IPS-15b (cell line): ENCODE results near the gene SLC4A2.

ENCODE experiments used
- H3K27me3 ChIP-seq: one replicate; pipeline ENCODE4 v1.6.1; 2013; ENCODE audit warnings: low read length; ENCODE audit not compliant: control insufficient read depth, insufficient read depth
- H3K36me3 ChIP-seq: one replicate; pipeline ENCODE4 v1.6.1; 2013; ENCODE audit warnings: low read length; ENCODE audit not compliant: control insufficient read depth, insufficient read depth
- H3K4me1 ChIP-seq: one replicate; pipeline ENCODE4 v1.6.1; 2013; ENCODE audit warnings: mild to moderate bottlenecking, low read length; ENCODE audit not compliant: control insufficient read depth, insufficient read depth
- H3K4me3 ChIP-seq: one replicate; pipeline ENCODE4 v1.5.1; 2013; ENCODE audit warnings: low read depth, low read length
- H3K9ac ChIP-seq: one replicate; pipeline ENCODE4 v1.6.1; 2013; ENCODE audit warnings: low read depth, mild to moderate bottlenecking, low read length
- H3K9me3 ChIP-seq: one replicate; pipeline ENCODE4 v1.6.1; 2013; ENCODE audit warnings: mild to moderate bottlenecking, low read length; ENCODE audit not compliant: control insufficient read depth, insufficient read depth

The SLC4A2 gene

DNA sequence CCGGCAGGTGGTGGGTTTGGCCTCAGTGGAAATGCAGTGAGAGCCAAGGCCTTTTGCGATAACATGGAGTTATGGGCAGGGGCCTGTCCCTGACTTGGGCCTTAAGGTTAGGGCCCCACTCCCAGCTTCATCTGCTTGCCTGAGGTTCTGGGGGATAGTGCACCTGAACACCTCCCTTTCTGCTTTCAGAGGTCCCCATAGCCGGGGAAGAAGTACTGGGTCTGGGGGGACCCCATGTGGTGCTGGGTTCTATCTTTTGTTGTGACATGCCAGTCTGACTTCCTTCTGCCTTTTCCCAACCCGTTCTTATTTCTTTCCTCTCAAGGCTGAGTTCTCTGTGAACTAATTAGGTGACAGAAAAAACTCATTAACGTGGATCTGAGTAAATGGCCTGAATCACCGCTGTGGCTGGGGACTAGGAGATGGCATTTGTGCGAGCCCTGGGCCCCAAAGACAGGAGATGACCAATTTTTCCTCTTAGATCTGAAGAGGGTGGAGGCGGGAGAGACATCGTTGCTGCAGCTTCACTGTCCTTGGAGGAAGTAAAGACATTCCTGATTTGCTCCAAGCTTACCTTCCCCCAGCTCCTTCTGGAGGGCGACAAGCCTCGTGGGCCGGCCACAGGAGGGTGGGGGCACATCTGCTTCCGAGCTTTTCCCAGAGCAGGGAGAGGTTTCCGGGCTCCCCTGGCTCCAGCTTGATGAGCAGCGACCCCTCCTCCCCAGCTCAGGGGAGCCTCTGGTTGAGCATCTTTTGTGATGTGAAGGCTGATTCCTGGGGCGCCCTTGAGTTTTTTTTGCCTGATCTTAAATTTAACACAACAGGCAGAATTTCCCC is 28.8 kb downstream of the SLC4A2 start:
- H3K9ac ChIP-seq: no peak overlapping the region
- H3K27me3 ChIP-seq: peaks cover 47% of the 10 kb centered on the region
- H3K4me1 ChIP-seq: peaks cover 21% of the 10 kb centered on the region
- peak overlapping the region; percentile 70 for H3K4me3 ChIP-seq
- no peaks in the 10 kb centered on the region for H3K36me3 ChIP-seq
- no peaks in the 10 kb centered on the region for H3K9me3 ChIP-seq

GRCh38 chr7:151088856-151089699 is 29.7 kb downstream of the SLC4A2 start:
- peak overlapping the region; percentile 70 for H3K4me3 ChIP-seq
- no peaks in the 10 kb centered on the region for H3K9me3 ChIP-seq
- peaks cover 41% of the 10 kb centered on the region for H3K27me3 ChIP-seq
- peaks cover 21% of the 10 kb centered on the region for H3K4me1 ChIP-seq
- no peak overlapping the region for H3K9ac ChIP-seq
- no peaks in the 10 kb centered on the region for H3K36me3 ChIP-seq

GRCh38 chr7:151089893-151090730 is 30.7 kb downstream of the SLC4A2 start:
- H3K36me3 ChIP-seq: no peaks in the 10 kb centered on the region
- no peaks in the 10 kb centered on the region for H3K9me3 ChIP-seq
- H3K9ac ChIP-seq: no peak overlapping the region
- peaks cover 32% of the 10 kb centered on the region for H3K27me3 ChIP-seq
- H3K4me3 ChIP-seq: no peak overlapping the region
- peaks cover 21% of the 10 kb centered on the region for H3K4me1 ChIP-seq

DNA sequence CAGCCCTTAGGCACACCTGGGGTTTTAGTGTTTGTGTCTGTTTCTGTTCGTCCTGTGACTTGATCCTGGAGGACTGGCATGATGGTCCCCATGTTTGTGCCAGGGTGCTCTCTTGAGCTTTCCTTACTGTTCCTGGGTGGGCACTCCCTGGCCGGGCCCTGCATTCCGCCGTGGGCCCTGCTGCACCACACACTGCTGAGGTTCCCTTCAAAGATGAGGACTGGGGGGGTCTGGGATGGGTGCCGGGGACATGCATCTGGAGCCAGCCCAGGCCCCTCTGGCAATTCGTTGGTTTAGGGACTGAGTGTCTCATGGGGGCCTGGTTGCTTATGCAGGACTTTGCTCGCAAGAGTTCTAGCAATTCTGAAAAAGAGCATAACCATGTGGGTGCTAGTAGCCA is 31.6 kb downstream of the SLC4A2 start:
- Histone ChIP-seq H3K9me3 (no peaks in the 10 kb centered on the region), H3K27me3 (peaks cover 26% of the 10 kb centered on the region), H3K36me3 (no peaks in the 10 kb centered on the region), H3K4me3 (no peak overlapping the region), H3K9ac (no peak overlapping the region), H3K4me1 (peaks cover 17% of the 10 kb centered on the region)

- Histone ChIP-seq H3K27me3 (peaks cover 26% of the 10 kb centered on the region), H3K9me3 (no peaks in the 10 kb centered on the region), H3K4me1 (peaks cover 17% of the 10 kb centered on the region), H3K36me3 (no peaks in the 10 kb centered on the region), H3K4me3 (no peak overlapping the region), H3K9ac (no peak overlapping the region)
Observed at GRCh38 chr7:151091431-151091830, 32.0 kb downstream of the SLC4A2 start.

- no peaks in the 10 kb centered on the region for H3K36me3 ChIP-seq
Observed at GRCh38 chr7:151091988-151092387, 32.6 kb downstream of the SLC4A2 start.

DNA sequence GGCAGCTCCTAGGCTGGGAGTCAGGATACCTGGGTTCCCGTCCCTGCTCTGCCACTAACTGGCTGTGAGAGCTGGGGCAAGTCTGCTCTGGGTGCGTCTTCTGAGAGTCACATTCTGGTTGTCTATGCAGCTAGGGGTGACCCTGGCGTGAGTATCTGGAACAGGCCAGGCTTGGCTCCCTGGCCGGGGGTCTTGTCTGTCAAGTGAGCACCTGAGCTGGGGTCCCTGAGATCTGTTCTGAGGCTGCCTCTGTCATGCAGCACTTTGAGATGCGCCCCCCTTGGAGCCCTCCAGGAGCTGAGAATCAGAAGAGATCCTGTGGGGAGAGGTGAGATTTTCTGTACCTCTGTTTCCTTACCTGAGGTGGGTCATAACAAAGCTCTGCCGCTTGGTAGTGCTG is 34.4 kb downstream of the SLC4A2 start:
- Histone ChIP-seq H3K4me3 (no peak overlapping the region), H3K27me3 (peaks cover 9% of the 10 kb centered on the region), H3K9ac (no peak overlapping the region), H3K4me1 (peaks cover 10% of the 10 kb centered on the region), H3K9me3 (no peaks in the 10 kb centered on the region), H3K36me3 (no peaks in the 10 kb centered on the region)

More at GRCh38 chr7:151091988-151092387, 32.6 kb downstream of the SLC4A2 start:
- Histone ChIP-seq H3K4me1 (peaks cover 17% of the 10 kb centered on the region), H3K9me3 (no peaks in the 10 kb centered on the region), H3K9ac (no peak overlapping the region), H3K4me3 (no peak overlapping the region), H3K27me3 (peaks cover 25% of the 10 kb centered on the region)

DNA sequence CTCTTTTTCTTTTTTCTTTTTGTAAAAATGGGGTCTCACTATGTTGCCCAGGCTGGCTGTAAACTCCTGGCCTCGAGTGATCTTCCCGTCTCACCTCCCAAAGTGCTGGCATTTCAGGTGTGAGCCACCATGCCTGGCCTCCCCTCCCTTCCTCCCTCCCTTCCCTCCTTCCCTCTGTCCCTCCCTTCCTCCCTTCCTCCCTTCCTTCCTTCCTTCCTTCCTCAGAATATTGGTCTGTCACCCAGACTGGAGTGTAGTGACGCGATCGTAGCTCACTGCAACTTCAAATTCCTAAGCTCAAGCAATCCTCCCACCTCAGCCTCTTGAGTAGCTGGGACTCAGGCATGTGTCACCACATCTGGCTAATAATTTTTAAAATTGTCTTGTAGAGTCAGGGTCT is 35.3 kb downstream of the SLC4A2 start:
- H3K9ac ChIP-seq: no peak overlapping the region
- H3K36me3 ChIP-seq: no peaks in the 10 kb centered on the region
- peaks cover 2% of the 10 kb centered on the region for H3K4me1 ChIP-seq
- H3K4me3 ChIP-seq: no peak overlapping the region
- H3K9me3 ChIP-seq: no peaks in the 10 kb centered on the region
- H3K27me3 ChIP-seq: peaks cover 2% of the 10 kb centered on the region

GRCh38 chr7:151095123-151095797 is 35.9 kb downstream of the SLC4A2 start:
- no peak overlapping the region for H3K9ac ChIP-seq
- no peak overlapping the region for H3K4me3 ChIP-seq

GRCh38 chr7:151095828-151096475 is 36.6 kb downstream of the SLC4A2 start:
- H3K4me3 ChIP-seq: no peak overlapping the region
- H3K4me1 ChIP-seq: no peaks in the 10 kb centered on the region
- H3K36me3 ChIP-seq: no peaks in the 10 kb centered on the region
- no peak overlapping the region for H3K9ac ChIP-seq
- H3K9me3 ChIP-seq: no peaks in the 10 kb centered on the region
- H3K27me3 ChIP-seq: no peaks in the 10 kb centered on the region

More at GRCh38 chr7:151095123-151095797, 35.9 kb downstream of the SLC4A2 start:
- no peaks in the 10 kb centered on the region for H3K36me3 ChIP-seq
- H3K27me3 ChIP-seq: no peaks in the 10 kb centered on the region
- H3K4me1 ChIP-seq: no peaks in the 10 kb centered on the region
- H3K9me3 ChIP-seq: no peaks in the 10 kb centered on the region
